Upper lobe of right lung (tissue), 1 donor: Measurements from ENCODE around the gene PDE8A. TPM values are rescaled to one million over a fixed set of nuclear protein-coding genes. Genes with fewer than 3 reads are reported as not detected.

Experiments used
- ATAC-seq: fragments of 200-7000 bp; cut with Tn5 transposase; one replicate; pipeline ENCODE4 v1.9.1; 2020; ENCODE audit warnings: mild to moderate bottlenecking, moderate library complexity
- DNase-seq: peaks from one replicate; pipeline ENCODE4 v3.0.0-alpha.2; 2020
- H3K27ac ChIP-seq: fragments of 200-600 bp; one replicate; pipeline ENCODE4 v1.8.0; 2022
- H3K27me3 ChIP-seq: fragments of 200-600 bp; one replicate; pipeline ENCODE4 v1.8.0; 2022; ENCODE audit warnings: mild to moderate bottlenecking
- H3K36me3 ChIP-seq: fragments of 200-600 bp; one replicate; pipeline ENCODE4 v1.8.0; 2022
- H3K4me1 ChIP-seq: fragments of 200-600 bp; one replicate; pipeline ENCODE4 v1.8.0; 2022
- H3K4me3 ChIP-seq: fragments of 200-600 bp; one replicate; pipeline ENCODE4 v1.8.0; 2022; ENCODE audit warnings: mild to moderate bottlenecking
- H3K9me3 ChIP-seq: fragments of 200-600 bp; one replicate; pipeline ENCODE4 v1.8.0; 2022
- CTCF ChIP-seq: fragments of 200-600 bp; IDR thresholded peaks from one replicate; pipeline ENCODE4 v1.8.0; 2022; ENCODE audit warnings: antibody characterized with exemption
- intact Hi-C: fragments of 100-400 bp; cut with DNase I; formaldehyde crosslinking; loops from one replicate; pipeline ENCODE4 v1.11.0; 2022
- total RNA-seq: library from RNA; stranded (reverse); fragmentation: NEBNext Ultra II Directional; extraction: Animal tissue kit (Norgen Biotek cat#: 25700); gene quantifications from one replicate; pipeline ENCODE4 v1.2.1, GENCODE V29; 2021
- donor health status: DM: no; HTN: yes; CAD: no; lungs with severe emphysema.

The PDE8A gene
- total RNA-seq, 1 donor from 2014 or later = 54.7 TPM

GRCh38 chr15:84949043-84949442 lies 32.6 kb upstream of the PDE8A start:
- ATAC-seq = no peak
- H3K9me3 ChIP-seq = no peaks in the 10 kb centered on the region
- no peaks in the 10 kb centered on the region for H3K36me3 ChIP-seq
- TF ChIP-seq CTCF = no peak
- intact Hi-C loops = no loop called here
- peaks cover 8% of the 10 kb centered on the region for H3K4me1 ChIP-seq
- DNase-seq = no peak
- H3K27ac ChIP-seq = no peak overlapping the region
- no peaks in the 10 kb centered on the region for H3K27me3 ChIP-seq
- H3K4me3 ChIP-seq = no peak overlapping the region

GRCh38 chr15:84949845-84950569 lies 31.6 kb upstream of the PDE8A start:
- Histone ChIP-seq H3K9me3 (no peaks in the 10 kb centered on the region), H3K4me1 (peaks cover 8% of the 10 kb centered on the region), H3K4me3 (no peak overlapping the region), H3K27ac (no peak overlapping the region), H3K36me3 (no peaks in the 10 kb centered on the region), H3K27me3 (no peaks in the 10 kb centered on the region)
- DNase-seq = no peak
- ATAC-seq = no peak
- no peak for TF ChIP-seq CTCF
- intact Hi-C loops = no loop called here

- Histone ChIP-seq H3K4me3 (no peak overlapping the region), H3K36me3 (no peaks in the 10 kb centered on the region), H3K4me1 (peaks cover 13% of the 10 kb centered on the region), H3K27ac (no peak overlapping the region), H3K9me3 (no peaks in the 10 kb centered on the region), H3K27me3 (no peaks in the 10 kb centered on the region)
- no peak for TF ChIP-seq CTCF
- intact Hi-C loops = no loop called here
- no peak for DNase-seq
- ATAC-seq = no peak
Measured at GRCh38 chr15:84950570-84951111, 31.0 kb upstream of the PDE8A start.

- H3K27me3 ChIP-seq = no peaks in the 10 kb centered on the region
- no peak for TF ChIP-seq CTCF
- no peak overlapping the region for H3K4me3 ChIP-seq
- H3K4me1 ChIP-seq = peaks cover 17% of the 10 kb centered on the region
- no peak for ATAC-seq
- no peak for DNase-seq
- H3K27ac ChIP-seq = no peak overlapping the region
- no peaks in the 10 kb centered on the region for H3K9me3 ChIP-seq
- H3K36me3 ChIP-seq = no peaks in the 10 kb centered on the region
- intact Hi-C loops = no loop called here
Measured at GRCh38 chr15:84951736-84952135, 29.9 kb upstream of the PDE8A start.

- Histone ChIP-seq H3K27me3 (no peaks in the 10 kb centered on the region), H3K4me3 (no peak overlapping the region), H3K36me3 (no peaks in the 10 kb centered on the region), H3K9me3 (no peaks in the 10 kb centered on the region), H3K4me1 (peaks cover 17% of the 10 kb centered on the region), H3K27ac (no peak overlapping the region)
- ATAC-seq (no peak), DNase-seq (no peak)
- no peak for TF ChIP-seq CTCF
- intact Hi-C loops = no loop called here
Measured at GRCh38 chr15:84953136-84953535, 28.5 kb upstream of the PDE8A start.
